ENCODE data around the gene ATG2A.

DNA sequence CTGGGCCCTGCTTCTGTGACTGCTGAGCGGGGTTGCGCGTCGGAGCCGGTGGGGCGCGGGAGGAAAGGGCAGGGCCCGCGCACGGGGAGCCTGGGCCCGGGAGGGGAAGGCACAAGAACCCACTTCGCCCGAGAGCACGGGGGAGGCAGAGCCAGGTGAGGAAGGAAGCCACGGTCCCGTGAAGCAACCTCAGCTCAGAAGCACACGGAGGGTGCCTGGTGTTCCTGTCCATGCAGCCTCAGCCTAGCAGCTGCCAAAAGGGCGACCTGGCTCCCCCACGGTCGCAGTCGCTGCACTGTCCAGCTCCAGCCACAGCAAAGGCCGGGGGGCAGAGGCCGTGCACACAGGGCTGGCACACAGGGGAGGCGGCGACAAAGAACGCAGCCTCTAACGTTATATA lies 63.3 kb downstream of the ATG2A start:
- TF ChIP-seq, protein P1, sequence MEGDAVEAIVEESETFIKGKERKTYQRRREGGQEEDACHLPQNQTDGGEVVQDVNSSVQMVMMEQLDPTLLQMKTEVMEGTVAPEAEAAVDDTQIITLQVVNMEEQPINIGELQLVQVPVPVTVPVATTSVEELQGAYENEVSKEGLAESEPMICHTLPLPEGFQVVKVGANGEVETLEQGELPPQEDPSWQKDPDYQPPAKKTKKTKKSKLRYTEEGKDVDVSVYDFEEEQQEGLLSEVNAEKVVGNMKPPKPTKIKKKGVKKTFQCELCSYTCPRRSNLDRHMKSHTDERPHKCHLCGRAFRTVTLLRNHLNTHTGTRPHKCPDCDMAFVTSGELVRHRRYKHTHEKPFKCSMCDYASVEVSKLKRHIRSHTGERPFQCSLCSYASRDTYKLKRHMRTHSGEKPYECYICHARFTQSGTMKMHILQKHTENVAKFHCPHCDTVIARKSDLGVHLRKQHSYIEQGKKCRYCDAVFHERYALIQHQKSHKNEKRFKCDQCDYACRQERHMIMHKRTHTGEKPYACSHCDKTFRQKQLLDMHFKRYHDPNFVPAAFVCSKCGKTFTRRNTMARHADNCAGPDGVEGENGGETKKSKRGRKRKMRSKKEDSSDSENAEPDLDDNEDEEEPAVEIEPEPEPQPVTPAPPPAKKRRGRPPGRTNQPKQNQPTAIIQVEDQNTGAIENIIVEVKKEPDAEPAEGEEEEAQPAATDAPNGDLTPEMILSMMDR (IDR thresholded peaks at IDR 0.05): no peak
- no peak for TF ChIP-seq EP300 (IDR thresholded peaks at IDR 0.05)
